ENCODE results near the gene PRR22. TPM values are rescaled to one million over a fixed set of nuclear protein-coding genes. Genes with fewer than 3 reads are reported as not detected.
A peak's percentile ranks its signal among the peaks of the same experiment; 100 is the strongest.

Gene PRR22
- total and polyA plus RNA-seq, 9 of the 15 experiments (the other 6 are each of a cell fraction or from before 2014, with no cell fraction given), result 0.03 to 12.0 (median 2.0) TPM; not detected in 1

DNA sequence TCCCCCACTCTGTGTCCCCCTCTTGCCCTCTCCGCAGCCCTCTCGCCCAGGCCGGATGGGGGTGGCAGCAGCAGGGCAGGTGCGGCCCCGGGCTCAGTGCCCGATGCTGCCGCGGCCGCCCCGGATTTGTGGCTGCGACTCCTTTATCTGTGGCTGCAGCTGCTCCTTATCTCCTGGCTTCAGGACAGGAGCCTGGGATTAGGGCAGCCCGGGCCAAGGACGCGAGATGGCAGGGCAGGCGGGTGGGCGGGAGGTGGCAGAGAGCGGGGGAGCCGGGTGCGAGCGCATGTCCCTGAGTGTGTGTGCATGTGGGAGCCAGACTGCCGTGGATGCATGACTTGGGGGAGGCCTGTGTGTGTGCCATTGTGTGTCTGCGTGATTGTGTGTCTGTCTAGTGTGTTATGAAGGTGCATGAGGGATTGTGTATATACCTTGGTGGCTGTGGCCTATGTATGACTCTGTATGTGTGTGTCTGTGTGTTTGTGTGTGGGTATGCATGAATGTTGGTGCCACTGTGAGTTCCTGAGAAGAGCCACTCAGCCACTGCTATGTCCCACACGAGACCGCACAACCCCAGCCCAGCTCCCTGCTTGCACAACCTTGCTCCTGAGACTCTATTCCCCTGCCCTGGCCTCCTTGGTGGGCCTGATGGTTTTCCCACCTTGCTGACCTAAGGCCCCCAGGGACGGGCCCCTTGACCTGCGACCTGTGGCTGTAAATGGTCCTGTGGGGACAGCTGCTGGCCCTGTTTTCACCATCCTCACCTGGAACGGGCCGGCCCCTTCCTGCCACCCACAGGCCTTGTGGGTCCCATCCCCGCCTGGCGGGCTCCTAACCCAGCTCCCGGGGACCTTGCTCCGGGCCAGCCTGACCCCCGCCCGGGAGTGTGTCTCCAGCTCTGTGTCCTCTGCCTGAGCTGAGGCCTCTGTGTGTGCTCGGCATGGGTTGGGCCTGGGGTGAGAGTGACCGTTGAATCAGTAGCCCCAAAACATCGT, 15.0 kb upstream of the PRR22 start (continued):
- TF ChIP-seq THRA (IDR thresholded peaks at IDR 0.05) (no peak), MIER1 (IDR thresholded peaks at IDR 0.05; ENCODE audit: low read depth) (no peak), CEBPB (tag; IDR thresholded peaks at IDR 0.05) (peak; percentile 56), TEAD4 (IDR thresholded peaks at IDR 0.05; ENCODE audit: low read length) (peak; percentile 97), TEAD4 (CRISPR knock-in tag; IDR thresholded peaks at IDR 0.05; ENCODE audit: borderline replicate concordance) (0 out of 2 replicates have a peak, but pooled peaks have one; percentile 52), MTF1 (CRISPR knock-in tag; IDR thresholded peaks at IDR 0.05; ENCODE audit: borderline replicate concordance) (no peak), FOXM1 (IDR thresholded peaks at IDR 0.05; ENCODE audit: low read depth) (peak; percentile 90), FOXM1 (CRISPR knock-in tag; IDR thresholded peaks at IDR 0.05; ENCODE audit: low read depth) (no peak), STAT5B (CRISPR knock-in tag; IDR thresholded peaks at IDR 0.05) (no peak), ELK1 (CRISPR knock-in tag; IDR thresholded peaks at IDR 0.05) (no peak), CHCHD3 (CRISPR knock-in tag; IDR thresholded peaks at IDR 0.05) (no peak), CBX5 (IDR thresholded peaks at IDR 0.05; ENCODE audit: borderline replicate concordance, low read depth) (no peak; the same call in 1 of the 2 replicates), KDM5B (IDR thresholded peaks at IDR 0.05; ENCODE audit: insufficient replicate concordance, low read depth, low read length) (no peak), ELF1 (tag; IDR thresholded peaks at IDR 0.05) (0 out of 2 replicates have a peak, but pooled peaks have one; percentile 34), ZNF717 (CRISPR knock-in tag; IDR thresholded peaks at IDR 0.05) (no peak), ZNF512 (tag; IDR thresholded peaks at IDR 0.05) (no peak), HSF4 (CRISPR knock-in tag; IDR thresholded peaks at IDR 0.05; ENCODE audit: borderline replicate concordance) (no peak)
- TF ChIP-seq, protein P1, sequence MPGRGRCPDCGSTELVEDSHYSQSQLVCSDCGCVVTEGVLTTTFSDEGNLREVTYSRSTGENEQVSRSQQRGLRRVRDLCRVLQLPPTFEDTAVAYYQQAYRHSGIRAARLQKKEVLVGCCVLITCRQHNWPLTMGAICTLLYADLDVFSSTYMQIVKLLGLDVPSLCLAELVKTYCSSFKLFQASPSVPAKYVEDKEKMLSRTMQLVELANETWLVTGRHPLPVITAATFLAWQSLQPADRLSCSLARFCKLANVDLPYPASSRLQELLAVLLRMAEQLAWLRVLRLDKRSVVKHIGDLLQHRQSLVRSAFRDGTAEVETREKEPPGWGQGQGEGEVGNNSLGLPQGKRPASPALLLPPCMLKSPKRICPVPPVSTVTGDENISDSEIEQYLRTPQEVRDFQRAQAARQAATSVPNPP (IDR thresholded peaks at IDR 0.05; ENCODE audit: borderline replicate concordance, insufficient read depth, insufficient read length), result no peak
- TF ChIP-seq, protein P2, sequence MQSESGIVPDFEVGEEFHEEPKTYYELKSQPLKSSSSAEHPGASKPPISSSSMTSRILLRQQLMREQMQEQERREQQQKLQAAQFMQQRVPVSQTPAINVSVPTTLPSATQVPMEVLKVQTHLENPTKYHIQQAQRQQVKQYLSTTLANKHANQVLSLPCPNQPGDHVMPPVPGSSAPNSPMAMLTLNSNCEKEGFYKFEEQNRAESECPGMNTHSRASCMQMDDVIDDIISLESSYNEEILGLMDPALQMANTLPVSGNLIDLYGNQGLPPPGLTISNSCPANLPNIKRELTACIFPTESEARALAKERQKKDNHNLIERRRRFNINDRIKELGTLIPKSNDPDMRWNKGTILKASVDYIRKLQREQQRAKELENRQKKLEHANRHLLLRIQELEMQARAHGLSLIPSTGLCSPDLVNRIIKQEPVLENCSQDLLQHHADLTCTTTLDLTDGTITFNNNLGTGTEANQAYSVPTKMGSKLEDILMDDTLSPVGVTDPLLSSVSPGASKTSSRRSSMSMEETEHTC (IDR thresholded peaks at IDR 0.05), result 0 out of 2 replicates have a peak, but pooled peaks have one; percentile 30

Data from K562 (cell line).